ENCODE measurements around the gene CRHR2. TPM values are rescaled to one million over a fixed set of nuclear protein-coding genes. Genes with fewer than 3 reads are reported as not detected.

CRHR2 gene
- total RNA-seq, 1 experiment from 2014 or later: not detected

DNA sequence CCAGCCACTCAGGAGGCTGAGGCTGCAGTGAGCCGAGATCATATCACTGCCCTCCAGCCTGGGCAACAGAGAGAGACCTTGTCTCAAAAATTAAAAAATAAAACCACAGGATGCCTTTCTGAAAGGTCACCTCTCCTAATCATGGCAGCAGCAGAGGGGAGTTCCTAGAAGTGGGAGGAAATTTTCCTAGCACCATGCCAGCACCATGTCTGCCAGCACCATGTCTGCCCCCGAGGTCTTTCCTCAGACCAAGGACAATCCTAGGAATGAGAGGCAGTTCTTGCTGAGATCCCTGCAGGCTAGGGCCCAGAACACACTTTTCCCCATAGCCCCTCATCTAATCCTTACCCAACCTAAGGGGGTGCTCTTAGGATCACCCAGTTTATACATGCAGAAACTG lies 47.4 kb upstream of the CRHR2 start:
- ChIA-PET POLR2A (no interaction called here), CTCF (interaction anchor here (0.6 to 4.4 kb wide), 3 partner anchors 11 to 393 kb away, joined by 3 to 35 read pairs (median 4); no protein-coding TSS in a partner anchor)
- Mint-ChIP-seq H3K9me3 (ENCODE audit: unreplicated experiment) (no peaks in the 10 kb centered on the region), H3K4me1 (ENCODE audit: insufficient read depth, unreplicated experiment) (no peaks in the 10 kb centered on the region), H3K36me3 (ENCODE audit: insufficient read depth, unreplicated experiment) (no peaks in the 10 kb centered on the region), H3K4me3 (ENCODE audit: unreplicated experiment) (no peak overlapping the region), H3K27ac (ENCODE audit: low read depth, unreplicated experiment) (no peak overlapping the region), H3K27me3 (ENCODE audit: insufficient read depth, unreplicated experiment) (peaks cover 82% of the 10 kb centered on the region)
- no TSS peak for BruUV-seq (replicated peaks)
- intact Hi-C loops (cut with micrococcal nuclease): no loop called here
- DNase-seq (ENCODE audit: unreplicated experiment): no peak
- TF ChIP-seq, protein P1, sequence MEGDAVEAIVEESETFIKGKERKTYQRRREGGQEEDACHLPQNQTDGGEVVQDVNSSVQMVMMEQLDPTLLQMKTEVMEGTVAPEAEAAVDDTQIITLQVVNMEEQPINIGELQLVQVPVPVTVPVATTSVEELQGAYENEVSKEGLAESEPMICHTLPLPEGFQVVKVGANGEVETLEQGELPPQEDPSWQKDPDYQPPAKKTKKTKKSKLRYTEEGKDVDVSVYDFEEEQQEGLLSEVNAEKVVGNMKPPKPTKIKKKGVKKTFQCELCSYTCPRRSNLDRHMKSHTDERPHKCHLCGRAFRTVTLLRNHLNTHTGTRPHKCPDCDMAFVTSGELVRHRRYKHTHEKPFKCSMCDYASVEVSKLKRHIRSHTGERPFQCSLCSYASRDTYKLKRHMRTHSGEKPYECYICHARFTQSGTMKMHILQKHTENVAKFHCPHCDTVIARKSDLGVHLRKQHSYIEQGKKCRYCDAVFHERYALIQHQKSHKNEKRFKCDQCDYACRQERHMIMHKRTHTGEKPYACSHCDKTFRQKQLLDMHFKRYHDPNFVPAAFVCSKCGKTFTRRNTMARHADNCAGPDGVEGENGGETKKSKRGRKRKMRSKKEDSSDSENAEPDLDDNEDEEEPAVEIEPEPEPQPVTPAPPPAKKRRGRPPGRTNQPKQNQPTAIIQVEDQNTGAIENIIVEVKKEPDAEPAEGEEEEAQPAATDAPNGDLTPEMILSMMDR (IDR thresholded peaks at IDR 0.05; ENCODE audit: unreplicated experiment): no peak

DNA sequence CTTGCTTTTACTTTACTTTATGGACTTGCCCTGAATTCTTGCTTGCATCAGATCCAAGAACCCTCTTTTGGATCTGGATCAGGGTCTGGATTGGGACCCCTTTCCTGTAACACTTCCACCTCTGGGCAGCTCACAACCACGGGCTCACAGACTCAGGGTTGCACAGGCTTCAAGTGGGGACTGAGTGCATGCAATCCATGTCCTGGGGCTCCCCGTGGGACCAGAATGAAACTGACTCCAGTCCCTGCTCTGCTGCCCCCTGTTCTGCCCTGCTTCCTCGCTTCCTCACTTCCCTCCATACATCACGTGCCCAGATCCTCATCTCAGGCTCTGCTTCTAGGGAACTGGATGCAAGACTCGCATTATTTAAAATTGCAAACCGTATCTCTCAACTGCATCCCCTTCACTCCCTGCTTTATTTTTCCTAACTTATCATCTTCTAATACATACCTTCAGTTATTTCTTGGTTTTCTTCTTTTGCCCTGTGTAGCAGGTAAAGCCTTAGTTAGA lies 46.4 kb upstream of the CRHR2 start:
- Mint-ChIP-seq H3K4me1 (ENCODE audit: insufficient read depth, unreplicated experiment) (no peaks in the 10 kb centered on the region), H3K4me3 (ENCODE audit: unreplicated experiment) (no peak overlapping the region), H3K27ac (ENCODE audit: low read depth, unreplicated experiment) (no peak overlapping the region), H3K9me3 (ENCODE audit: unreplicated experiment) (no peaks in the 10 kb centered on the region), H3K36me3 (ENCODE audit: insufficient read depth, unreplicated experiment) (no peaks in the 10 kb centered on the region), H3K27me3 (ENCODE audit: insufficient read depth, unreplicated experiment) (peaks cover 81% of the 10 kb centered on the region)
- ChIA-PET POLR2A (no interaction called here), CTCF (interaction anchor here (0.9 to 4.4 kb wide), 2 partner anchors 12 kb away, joined by 4 to 35 read pairs; no protein-coding TSS in a partner anchor)
- intact Hi-C loops (cut with micrococcal nuclease): no loop called here
- TF ChIP-seq, protein P1 (IDR thresholded peaks at IDR 0.05; ENCODE audit: unreplicated experiment): no peak
- BruUV-seq (replicated peaks): no TSS peak
- DNase-seq (ENCODE audit: unreplicated experiment): no peak

DNA sequence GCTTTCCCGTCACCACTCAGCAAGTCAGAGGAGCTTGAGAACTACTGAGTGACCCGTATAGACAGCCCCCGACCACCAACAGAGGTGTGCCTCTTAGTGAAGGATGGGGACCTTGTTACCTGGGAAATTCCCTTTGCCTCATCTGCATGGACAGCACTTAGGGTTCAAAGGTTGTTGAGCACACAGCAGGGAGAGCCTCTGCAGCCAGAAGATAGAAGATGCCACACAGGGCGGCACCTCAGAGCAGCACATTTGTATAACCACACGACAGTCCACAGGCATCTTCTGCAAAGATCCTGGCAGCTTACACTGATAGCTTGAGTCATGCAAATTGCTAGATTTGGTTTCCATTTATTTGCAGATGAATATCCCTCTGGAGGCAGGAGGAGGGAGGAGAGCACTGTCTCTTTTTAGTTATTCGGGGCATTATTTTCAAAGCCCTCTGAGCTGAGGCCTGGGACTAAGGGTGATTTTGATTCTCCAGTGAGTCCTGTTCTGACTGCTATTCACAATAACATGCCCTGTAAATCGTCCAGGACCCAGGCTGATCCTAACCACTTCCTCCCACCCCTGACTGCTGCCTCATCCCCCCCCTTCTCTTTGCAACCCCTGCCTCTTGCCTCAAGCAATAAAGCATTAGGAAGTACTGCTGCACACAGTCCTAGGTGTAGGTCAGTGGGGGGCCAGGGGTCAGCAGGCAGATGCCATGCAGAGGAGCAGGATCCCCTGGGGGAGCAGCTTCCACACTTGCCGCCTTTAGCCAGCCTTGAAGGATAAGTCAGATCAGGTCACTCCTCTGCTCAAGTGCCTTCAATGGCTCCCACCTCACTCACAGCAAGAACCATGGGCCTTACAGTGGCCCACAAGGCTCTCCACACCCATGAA lies 45.0 kb upstream of the CRHR2 start:
- ChIA-PET CTCF (interaction anchor here (4.4 kb wide), 1 partner anchor 13 kb away, joined by 35 read pairs; no protein-coding TSS in a partner anchor), POLR2A (interaction anchor here (0.6 kb wide), 1 partner anchor 12 kb away, joined by 3 read pairs; no protein-coding TSS in a partner anchor)
- intact Hi-C loops (cut with micrococcal nuclease): no loop called here
- no peaks in the 10 kb centered on the region for H3K36me3 Mint-ChIP-seq (ENCODE audit: insufficient read depth, unreplicated experiment)
- TF ChIP-seq, protein P1 (IDR thresholded peaks at IDR 0.05; ENCODE audit: unreplicated experiment): no peak
- no peak overlapping the region for H3K4me3 Mint-ChIP-seq (ENCODE audit: unreplicated experiment)
- peaks cover 79% of the 10 kb centered on the region for H3K27me3 Mint-ChIP-seq (ENCODE audit: insufficient read depth, unreplicated experiment)
- H3K4me1 Mint-ChIP-seq (ENCODE audit: insufficient read depth, unreplicated experiment): no peaks in the 10 kb centered on the region
- no TSS peak for BruUV-seq (replicated peaks)
- no peak for DNase-seq (ENCODE audit: unreplicated experiment)
- H3K27ac Mint-ChIP-seq (ENCODE audit: low read depth, unreplicated experiment): no peak overlapping the region
- H3K9me3 Mint-ChIP-seq (ENCODE audit: unreplicated experiment): no peaks in the 10 kb centered on the region

DNA sequence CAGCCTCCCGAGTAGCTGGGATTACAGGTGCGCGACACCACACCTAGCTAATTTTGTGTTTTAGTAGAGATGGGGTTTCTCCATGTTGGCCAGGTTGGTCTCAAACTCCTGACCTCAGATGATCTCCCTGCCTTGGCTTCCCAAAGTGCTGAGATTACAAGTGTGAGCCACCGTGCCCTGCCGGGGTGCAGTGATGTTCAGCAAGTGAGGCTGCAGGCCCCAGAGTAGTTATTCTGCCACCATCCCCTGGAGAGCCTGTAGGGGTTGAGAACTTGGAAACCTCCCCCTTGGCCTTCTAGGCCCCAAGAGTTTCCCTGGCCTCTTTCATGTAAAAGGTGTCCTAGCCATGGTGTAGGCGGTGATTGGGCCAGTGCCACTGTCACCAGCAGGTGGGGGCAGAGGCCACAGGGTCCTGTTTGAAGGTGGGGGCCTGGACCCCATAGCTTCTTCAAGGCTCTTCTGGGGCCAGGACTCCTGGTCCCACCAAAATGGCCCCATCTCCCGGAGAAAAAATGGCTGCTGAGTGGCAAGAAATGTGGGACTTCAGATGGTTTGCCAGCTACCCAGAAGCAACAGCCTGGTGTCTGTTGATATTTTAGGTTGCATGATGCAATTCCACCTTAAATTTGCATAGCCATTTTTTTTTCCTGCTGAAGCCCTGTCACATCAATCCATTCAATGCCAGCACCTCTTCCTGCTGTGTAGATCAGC lies 44.2 kb upstream of the CRHR2 start:
- Mint-ChIP-seq H3K36me3 (ENCODE audit: insufficient read depth, unreplicated experiment) (peaks cover 6% of the 10 kb centered on the region), H3K27me3 (ENCODE audit: insufficient read depth, unreplicated experiment) (peaks cover 73% of the 10 kb centered on the region)
- POLR2A ChIA-PET: interaction anchor here (0.6 to 0.7 kb wide), 2 partner anchors 11 to 149 kb away, joined by 3 to 4 read pairs; no protein-coding TSS in a partner anchor

More for the DNA sequence above, 44.2 kb upstream of the CRHR2 start:
- no peak for DNase-seq (ENCODE audit: unreplicated experiment)
- Mint-ChIP-seq H3K4me3 (ENCODE audit: unreplicated experiment) (no peak overlapping the region), H3K4me1 (ENCODE audit: insufficient read depth, unreplicated experiment) (no peaks in the 10 kb centered on the region), H3K27ac (ENCODE audit: low read depth, unreplicated experiment) (no peak overlapping the region), H3K9me3 (ENCODE audit: unreplicated experiment) (no peaks in the 10 kb centered on the region)
- CTCF ChIA-PET: interaction anchor here (4.4 kb wide), 1 partner anchor 14 kb away, joined by 35 read pairs; no protein-coding TSS in a partner anchor
- TF ChIP-seq, protein P1 (IDR thresholded peaks at IDR 0.05; ENCODE audit: unreplicated experiment): no peak
- no TSS peak for BruUV-seq (replicated peaks)
- intact Hi-C loops (cut with micrococcal nuclease): no loop called here

All from MCF 10A (cell line).